SJSA1 (cell line): ENCODE data around the gene RALY. TPM values are rescaled to one million over a fixed set of nuclear protein-coding genes. Genes with fewer than 3 reads are reported as not detected.
A peak's percentile ranks its signal among the peaks of the same experiment; 100 is the strongest.

ENCODE experiments used
- DNase-seq, 2 experiments: peaks; one replicate each; pipeline ENCODE4 v3.0.0-alpha.2; 2015 to 2020; ENCODE audit warnings: low spot score in 2 of 2, low read depth in 1 of 2
- H3K27ac ChIP-seq: fragments of 250-450 bp; sonication (Bioruptor Pico); 2 replicates; pipeline ENCODE4 v1.5.1; 2020; ENCODE audit warnings: mild to moderate bottlenecking, moderate library complexity
- H3K27me3 ChIP-seq: fragments of 250-450 bp; sonication (Bioruptor Pico); replicated peaks from 2 replicates; pipeline ENCODE4 v1.5.1; 2020; ENCODE audit warnings: mild to moderate bottlenecking, moderate library complexity
- H3K36me3 ChIP-seq: fragments of 250-450 bp; sonication (Bioruptor Pico); 2 replicates; pipeline ENCODE4 v1.5.1; 2020; ENCODE audit warnings: mild to moderate bottlenecking
- H3K4me1 ChIP-seq: fragments of 250-450 bp; sonication (Bioruptor Pico); replicated peaks from 2 replicates; pipeline ENCODE4 v1.6.1; 2021; ENCODE audit warnings: mild to moderate bottlenecking
- H3K4me3 ChIP-seq: fragments of 250-450 bp; sonication (Bioruptor Pico); 2 replicates; pipeline ENCODE4 v1.5.1; 2020; ENCODE audit warnings: mild to moderate bottlenecking
- H3K9me3 ChIP-seq: fragments of 250-450 bp; sonication (Bioruptor Pico); replicated peaks from 2 replicates; pipeline ENCODE4 v1.5.1; 2020; ENCODE audit warnings: mild to moderate bottlenecking
- total RNA-seq: library from RNA; depleted of rRNA; stranded (reverse); fragments of >200 nt; shearing (Covaris generic); gene quantifications from 2 replicates; pipeline ENCODE4 v1.2.3, GENCODE V29; 2014

Gene RALY
- total RNA-seq, 1 experiment from 2014 or later = 160 TPM

DNA sequence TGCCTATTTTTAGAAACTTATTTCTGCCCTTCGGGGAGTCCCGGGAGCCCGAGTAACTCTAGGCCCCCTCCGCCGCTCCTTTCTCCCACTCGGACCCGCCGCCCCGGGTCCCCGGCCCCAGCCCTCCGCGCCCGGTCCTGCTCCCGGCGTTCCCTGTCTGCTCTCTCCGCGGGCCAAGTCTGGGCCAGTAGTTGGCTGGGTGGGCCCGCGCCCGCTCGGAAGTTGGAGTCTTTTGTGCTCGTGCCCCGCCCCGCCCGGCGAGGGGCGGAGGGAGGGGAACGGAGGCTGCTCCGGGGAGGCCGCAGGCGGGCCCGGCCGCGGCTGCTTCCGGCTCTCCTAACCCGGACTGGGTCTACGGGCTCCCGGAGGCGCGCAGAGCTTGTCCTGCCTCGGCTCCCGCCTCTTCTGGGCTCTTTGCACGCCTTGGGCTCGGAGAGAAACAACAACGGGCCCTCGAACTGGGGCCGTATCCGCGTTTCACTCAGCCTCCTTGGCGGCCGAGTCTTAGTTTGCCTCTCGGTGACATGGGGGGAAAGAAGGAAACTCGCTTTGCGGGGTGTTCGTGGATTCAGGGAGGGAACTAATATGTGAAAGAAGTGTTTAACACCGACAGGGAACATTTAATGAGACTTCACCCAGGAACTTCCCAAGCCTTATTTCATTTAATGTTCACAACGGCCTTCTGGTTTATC lies 657 bp downstream of the RALY start:
- Histone ChIP-seq H3K27me3 (no peaks in the 10 kb centered on the region), H3K27ac (peak overlapping the region; percentile 94), H3K4me3 (peak overlapping the region; percentile 93), H3K36me3 (peaks cover 15% of the 10 kb centered on the region), H3K9me3 (no peaks in the 10 kb centered on the region), H3K4me1 (peaks cover 25% of the 10 kb centered on the region)
- peak; percentile 83 to 85 for DNase-seq

GRCh38 chr20:33995053-33995831 lies 1.5 kb downstream of the RALY start:
- Histone ChIP-seq H3K4me3 (peak overlapping the region; percentile 93), H3K9me3 (no peaks in the 10 kb centered on the region), H3K36me3 (peaks cover 15% of the 10 kb centered on the region), H3K27me3 (no peaks in the 10 kb centered on the region), H3K27ac (0 out of 2 replicates have a peak overlapping the region, but pooled peaks have one; percentile 94), H3K4me1 (peaks cover 30% of the 10 kb centered on the region)
- no peak for DNase-seq

- Histone ChIP-seq H3K27me3 (no peaks in the 10 kb centered on the region), H3K4me1 (peaks cover 45% of the 10 kb centered on the region), H3K27ac (no peak overlapping the region), H3K4me3 (no peak overlapping the region), H3K36me3 (peaks cover 25% of the 10 kb centered on the region), H3K9me3 (no peaks in the 10 kb centered on the region)
- DNase-seq = no peak
Measured at GRCh38 chr20:33999025-33999649, 5.4 kb downstream of the RALY start.

DNA sequence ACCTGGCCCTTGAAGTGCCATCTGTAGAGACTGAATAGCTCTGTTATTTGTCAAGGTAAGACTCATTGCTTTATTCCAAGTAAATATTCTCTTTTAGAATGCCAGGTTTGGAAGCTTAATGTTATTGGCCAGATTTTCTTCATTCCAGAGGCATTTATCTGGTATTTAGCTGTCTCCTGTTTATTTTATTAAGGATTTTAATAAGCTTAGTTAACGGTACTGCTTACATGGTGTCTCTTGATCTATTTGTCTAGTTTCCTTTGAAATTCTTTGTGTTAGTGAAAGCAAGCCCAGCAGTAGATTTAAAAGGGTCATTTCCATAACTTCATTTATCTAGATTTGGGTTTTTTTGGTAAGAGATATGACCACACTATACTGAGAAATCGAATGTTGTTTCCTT lies 7.7 kb downstream of the RALY start:
- Histone ChIP-seq H3K4me3 (no peak overlapping the region), H3K4me1 (peaks cover 32% of the 10 kb centered on the region), H3K27me3 (no peaks in the 10 kb centered on the region), H3K36me3 (peaks cover 25% of the 10 kb centered on the region; the same call in 1 of the 2 replicates), H3K27ac (no peak overlapping the region), H3K9me3 (no peaks in the 10 kb centered on the region)
- peak in 1 of 2 experiments; percentile 50 for DNase-seq

GRCh38 chr20:34004227-34004626 lies 10.5 kb downstream of the RALY start:
- Histone ChIP-seq H3K36me3 (peaks cover 33% of the 10 kb centered on the region), H3K4me3 (no peak overlapping the region), H3K27me3 (no peaks in the 10 kb centered on the region), H3K9me3 (no peaks in the 10 kb centered on the region), H3K27ac (no peak overlapping the region), H3K4me1 (peaks cover 35% of the 10 kb centered on the region)
- no peak for DNase-seq

GRCh38 chr20:34004790-34005457 lies 11.2 kb downstream of the RALY start:
- no peaks in the 10 kb centered on the region for H3K9me3 ChIP-seq
- no peak overlapping the region for H3K4me3 ChIP-seq
- no peak overlapping the region for H3K27ac ChIP-seq
- H3K36me3 ChIP-seq = peaks cover 33% of the 10 kb centered on the region
- H3K4me1 ChIP-seq = peaks cover 28% of the 10 kb centered on the region
- no peaks in the 10 kb centered on the region for H3K27me3 ChIP-seq
- DNase-seq = no peak

GRCh38 chr20:34006619-34007018 lies 12.9 kb downstream of the RALY start:
- Histone ChIP-seq H3K4me1 (peaks cover 14% of the 10 kb centered on the region), H3K27me3 (no peaks in the 10 kb centered on the region), H3K9me3 (no peaks in the 10 kb centered on the region), H3K27ac (no peak overlapping the region), H3K4me3 (no peak overlapping the region), H3K36me3 (peaks cover 33% of the 10 kb centered on the region)
- DNase-seq = no peak

- no peak for DNase-seq
- no peaks in the 10 kb centered on the region for H3K9me3 ChIP-seq
- no peak overlapping the region for H3K4me3 ChIP-seq
- no peak overlapping the region for H3K27ac ChIP-seq
- peaks cover 4% of the 10 kb centered on the region; the same call in 1 of the 2 replicates for H3K4me1 ChIP-seq
- H3K27me3 ChIP-seq = no peaks in the 10 kb centered on the region
- H3K36me3 ChIP-seq = peaks cover 23% of the 10 kb centered on the region
Measured at GRCh38 chr20:34008477-34008876, 14.8 kb downstream of the RALY start.

DNA sequence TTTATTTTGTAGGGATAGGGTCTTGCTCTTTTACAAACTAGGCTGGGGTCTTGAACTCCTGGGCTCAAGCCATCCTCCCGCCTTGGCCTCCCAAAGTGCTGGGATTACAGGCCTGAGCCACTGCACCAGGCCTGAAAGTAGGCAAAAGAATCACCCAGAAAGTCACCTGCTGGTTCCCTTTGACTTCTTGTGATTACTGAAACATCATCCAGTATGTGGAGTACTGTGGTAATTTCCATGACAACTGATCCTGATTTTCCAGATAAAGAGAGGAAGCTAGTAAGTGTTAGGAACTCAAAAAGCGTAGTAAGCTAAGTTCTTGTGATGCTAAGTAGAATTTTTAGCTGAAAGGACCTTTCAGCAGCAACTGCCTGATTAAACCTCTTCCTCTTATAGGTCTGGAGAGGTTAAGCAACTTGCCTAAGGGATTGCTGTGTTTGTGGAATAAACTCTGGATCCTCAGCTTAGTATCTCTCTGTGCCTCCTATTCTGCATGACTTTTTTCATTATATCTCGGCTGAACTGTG lies 16.8 kb downstream of the RALY start:
- H3K4me1 ChIP-seq = peaks cover 4% of the 10 kb centered on the region; the same call in 1 of the 2 replicates
- no peak overlapping the region for H3K4me3 ChIP-seq
- no peaks in the 10 kb centered on the region for H3K27me3 ChIP-seq
- H3K27ac ChIP-seq = no peak overlapping the region
- peaks cover 11% of the 10 kb centered on the region for H3K36me3 ChIP-seq
- no peak for DNase-seq
- H3K9me3 ChIP-seq = no peaks in the 10 kb centered on the region

DNA sequence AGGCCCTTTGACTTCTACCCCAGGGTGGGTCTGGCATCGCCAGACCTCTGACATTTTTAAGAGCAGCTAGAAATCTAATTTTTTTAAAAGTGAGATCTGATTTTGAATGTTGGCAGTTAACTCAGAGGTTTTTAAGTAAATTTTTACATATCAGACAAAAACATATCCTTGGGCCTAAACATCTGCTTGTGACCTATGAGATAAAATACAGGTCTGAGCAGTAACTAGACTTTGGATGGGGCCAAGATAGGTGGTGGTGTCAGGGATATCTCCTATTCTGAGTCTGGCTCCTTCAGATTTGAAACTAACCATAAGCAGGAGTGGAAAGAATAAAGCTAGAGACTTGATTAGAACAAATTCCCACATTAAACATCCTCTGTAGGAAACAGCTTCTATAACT lies 17.6 kb downstream of the RALY start:
- no peak overlapping the region for H3K27ac ChIP-seq
- H3K36me3 ChIP-seq = peaks cover 8% of the 10 kb centered on the region
- DNase-seq = no peak
- no peaks in the 10 kb centered on the region for H3K9me3 ChIP-seq
- no peaks in the 10 kb centered on the region for H3K27me3 ChIP-seq
- peaks cover 4% of the 10 kb centered on the region; the same call in 1 of the 2 replicates for H3K4me1 ChIP-seq
- no peak overlapping the region for H3K4me3 ChIP-seq

- H3K4me3 ChIP-seq = no peak overlapping the region
- H3K27ac ChIP-seq = no peak overlapping the region
Measured at GRCh38 chr20:34012330-34012729, 18.6 kb downstream of the RALY start.

GRCh38 chr20:34012735-34013134 lies 19.0 kb downstream of the RALY start:
- Histone ChIP-seq H3K27ac (no peak overlapping the region), H3K27me3 (no peaks in the 10 kb centered on the region), H3K9me3 (no peaks in the 10 kb centered on the region), H3K4me3 (no peak overlapping the region), H3K4me1 (peaks cover 15% of the 10 kb centered on the region), H3K36me3 (no peaks in the 10 kb centered on the region; the same call in 1 of the 2 replicates)
- no peak for DNase-seq

More at GRCh38 chr20:34012330-34012729, 18.6 kb downstream of the RALY start:
- Histone ChIP-seq H3K36me3 (peaks cover 2% of the 10 kb centered on the region), H3K9me3 (no peaks in the 10 kb centered on the region), H3K27me3 (no peaks in the 10 kb centered on the region), H3K4me1 (peaks cover 11% of the 10 kb centered on the region)
- DNase-seq = no peak

DNA sequence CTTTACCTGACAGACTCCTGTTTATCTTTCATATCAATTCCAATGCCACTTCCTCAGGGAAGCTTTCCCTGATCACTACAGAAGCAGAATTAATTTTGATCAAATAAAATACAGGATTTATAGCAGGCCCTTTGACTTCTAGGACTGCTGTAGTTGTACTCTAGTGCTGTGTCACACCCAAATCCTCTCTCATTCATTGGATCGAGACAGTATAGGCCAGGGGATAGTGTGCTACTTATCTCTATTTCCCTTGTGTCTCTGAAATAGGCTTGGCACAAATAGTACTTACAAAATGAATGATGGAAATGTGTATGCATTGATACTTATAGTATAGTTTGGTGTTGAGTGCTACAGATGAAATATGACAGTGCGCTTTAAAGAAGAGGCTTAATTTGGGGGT lies 19.8 kb downstream of the RALY start:
- Histone ChIP-seq H3K27me3 (no peaks in the 10 kb centered on the region), H3K27ac (no peak overlapping the region), H3K4me3 (no peak overlapping the region), H3K4me1 (peaks cover 23% of the 10 kb centered on the region), H3K36me3 (no peaks in the 10 kb centered on the region), H3K9me3 (no peaks in the 10 kb centered on the region)
- DNase-seq = no peak
